HG02588 (cell line): ENCODE measurements around the gene TIGD4.

Experiments
- ATAC-seq: cut with Tn5 transposase; IDR thresholded peaks from one replicate; pipeline ENCODE4 v1.9.1; 2021; ENCODE audit warnings: mild to moderate bottlenecking, moderate library complexity; ENCODE audit not compliant: unreplicated experiment

The TIGD4 gene

GRCh38 chr4:152727784-152728183, 51.7 kb downstream of the TIGD4 start:
- no peak for ATAC-seq

DNA sequence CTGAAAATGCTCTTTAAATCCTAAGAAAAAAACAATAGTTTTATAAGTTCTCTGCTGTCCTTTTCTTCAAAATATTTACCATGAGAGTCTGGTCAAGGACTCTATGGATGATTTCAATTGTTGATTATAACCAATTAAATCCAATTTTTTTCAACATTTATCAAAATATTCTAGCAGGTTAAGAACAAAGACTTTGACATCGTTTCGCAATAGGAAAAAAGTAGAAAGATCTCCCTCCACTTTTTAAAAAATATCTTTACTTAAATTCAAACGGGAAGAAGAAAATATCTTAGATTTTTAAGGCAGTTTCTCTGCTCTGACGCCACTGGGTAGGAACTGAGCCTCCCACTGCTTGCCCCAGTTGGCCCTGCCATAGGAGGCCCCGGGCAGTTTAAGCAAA, 55.0 kb downstream of the TIGD4 start:
- no peak for ATAC-seq

DNA sequence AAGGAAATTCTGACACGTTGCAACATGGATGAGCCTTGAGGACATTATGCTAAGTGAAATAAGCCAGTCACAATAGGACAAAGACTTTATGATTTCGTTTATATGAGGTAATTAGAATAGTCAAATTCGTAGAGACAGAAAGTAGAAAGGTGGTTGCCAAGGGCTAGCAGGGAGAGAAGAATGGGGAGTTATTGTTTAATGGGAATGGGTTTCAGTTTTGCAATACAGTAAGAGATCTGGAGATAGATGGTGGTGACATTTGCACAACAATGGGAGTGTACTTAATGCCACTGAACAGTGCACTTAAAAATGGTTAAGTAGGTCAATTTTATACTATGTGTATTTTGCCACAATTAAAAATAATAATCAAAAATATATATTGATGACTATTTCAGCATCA, 56.3 kb downstream of the TIGD4 start:
- no peak for ATAC-seq

- no peak for ATAC-seq
Measured at GRCh38 chr4:152719801-152720556, 59.6 kb downstream of the TIGD4 start.
